Fibroblast of the conjunctiva (primary cell): ENCODE data around the gene CCDC85C.

Experiments
- DNase-seq: peaks from one replicate; pipeline ENCODE4 v3.0.0-alpha.2; 2010; ENCODE audit warnings: low read depth

Gene CCDC85C

DNA sequence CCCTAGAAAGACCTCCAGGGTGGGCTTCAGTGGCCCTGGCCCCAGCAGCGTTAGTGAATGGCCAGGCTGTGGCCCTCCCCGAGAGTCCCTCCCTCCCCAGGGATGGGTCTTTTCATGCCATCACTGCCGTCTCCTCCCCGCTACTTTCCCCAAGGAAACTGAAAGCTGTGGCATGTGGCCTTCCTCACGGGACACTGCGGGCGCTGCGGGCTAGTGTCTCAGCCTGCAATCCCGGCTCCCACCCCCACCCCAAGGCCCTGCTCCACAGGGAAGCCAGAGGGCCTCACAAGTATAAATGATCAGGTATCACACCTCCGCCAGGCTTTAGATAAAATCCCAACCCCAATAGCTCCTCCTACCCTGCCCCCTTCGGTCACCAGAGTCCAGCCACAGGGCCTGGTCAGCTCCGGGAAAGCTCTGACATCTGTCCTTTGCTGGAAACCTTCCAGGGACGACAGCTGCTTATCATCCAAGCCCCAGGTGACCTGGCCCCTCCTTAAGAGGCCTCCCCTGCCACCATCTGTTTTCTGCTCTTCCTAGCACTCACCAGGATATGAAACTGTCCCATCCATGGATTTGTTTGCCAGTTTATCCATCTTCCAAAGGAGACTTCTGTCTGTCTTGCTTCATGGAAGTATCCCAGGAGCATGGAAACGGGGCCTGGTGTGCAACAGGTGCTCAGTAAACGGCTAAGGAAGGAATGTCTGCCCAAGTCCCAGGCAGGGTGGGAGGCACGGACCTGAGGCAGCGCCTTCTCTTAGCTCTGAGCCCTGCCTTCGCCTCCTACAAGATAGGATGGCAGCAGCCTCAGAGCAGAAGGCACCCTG lies 31.6 kb downstream of the CCDC85C start:
- no peak for DNase-seq

DNA sequence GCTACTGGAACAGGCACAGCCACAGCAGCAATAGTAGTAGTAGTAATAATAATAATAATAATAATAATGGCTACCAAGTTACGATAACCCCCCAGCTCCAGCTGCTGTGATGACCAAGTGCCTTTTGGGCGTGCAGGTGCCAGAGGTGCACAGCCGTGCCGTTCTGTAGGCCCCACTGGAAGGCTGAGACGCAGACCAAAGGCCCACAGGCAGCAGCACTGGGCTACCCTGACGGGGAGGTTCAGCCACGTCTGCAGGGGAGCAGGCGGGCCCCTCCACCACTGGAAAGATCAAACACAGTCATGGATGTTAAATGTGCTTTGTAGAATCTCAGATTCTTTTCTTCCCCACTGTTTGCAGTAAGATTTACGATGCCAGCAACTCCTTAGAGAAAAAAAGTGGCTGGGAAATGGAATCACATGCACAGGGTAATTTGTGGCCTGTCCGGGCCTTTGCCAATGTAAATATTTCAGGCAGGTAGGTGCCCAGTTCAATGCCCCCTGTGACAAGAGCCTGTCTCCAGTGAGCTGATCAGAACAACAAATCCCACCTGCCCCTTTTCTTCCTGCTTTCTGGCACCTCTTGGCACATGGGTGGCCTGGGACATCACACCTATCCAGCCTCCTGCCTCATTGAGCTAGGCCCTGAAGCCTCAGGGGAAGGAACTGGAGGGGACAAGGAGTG lies 32.6 kb downstream of the CCDC85C start:
- no peak for DNase-seq

DNA sequence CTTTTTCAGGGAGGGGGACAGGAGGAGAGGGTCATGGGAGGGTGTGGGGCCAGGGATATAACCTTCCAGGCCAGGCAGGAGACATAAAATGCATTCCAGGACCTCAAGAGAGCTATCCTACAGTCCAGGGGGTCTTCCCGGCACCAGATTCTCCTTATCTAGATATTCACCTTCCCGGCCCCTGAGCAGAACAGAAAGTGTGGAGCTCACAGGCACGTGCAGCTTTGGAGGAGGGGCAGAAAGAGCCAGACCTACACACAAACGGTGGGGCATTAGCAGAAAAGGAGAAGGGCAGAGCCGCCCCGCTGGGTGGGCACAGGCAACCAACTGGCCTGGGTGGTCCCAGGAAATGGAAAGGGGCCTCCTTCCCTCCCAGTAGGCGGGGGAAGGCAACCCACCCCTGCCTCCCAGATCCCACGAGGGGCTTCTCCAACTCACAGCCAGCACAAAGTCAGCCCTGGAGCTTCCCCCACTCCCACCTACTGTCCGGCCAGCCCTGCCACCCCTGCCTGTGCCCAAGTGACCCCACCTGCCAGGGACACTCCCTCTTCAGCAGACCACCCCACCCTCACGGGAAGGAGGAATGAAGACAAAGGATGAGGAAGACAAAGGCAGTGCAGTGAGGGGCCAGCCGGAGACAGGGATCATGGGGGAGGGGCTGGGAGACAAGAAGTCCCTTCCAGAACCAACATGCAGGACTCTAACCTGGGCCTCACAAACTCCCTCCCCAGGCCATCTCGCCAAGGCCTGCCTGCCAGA lies 33.3 kb downstream of the CCDC85C start:
- DNase-seq, result no peak

DNA sequence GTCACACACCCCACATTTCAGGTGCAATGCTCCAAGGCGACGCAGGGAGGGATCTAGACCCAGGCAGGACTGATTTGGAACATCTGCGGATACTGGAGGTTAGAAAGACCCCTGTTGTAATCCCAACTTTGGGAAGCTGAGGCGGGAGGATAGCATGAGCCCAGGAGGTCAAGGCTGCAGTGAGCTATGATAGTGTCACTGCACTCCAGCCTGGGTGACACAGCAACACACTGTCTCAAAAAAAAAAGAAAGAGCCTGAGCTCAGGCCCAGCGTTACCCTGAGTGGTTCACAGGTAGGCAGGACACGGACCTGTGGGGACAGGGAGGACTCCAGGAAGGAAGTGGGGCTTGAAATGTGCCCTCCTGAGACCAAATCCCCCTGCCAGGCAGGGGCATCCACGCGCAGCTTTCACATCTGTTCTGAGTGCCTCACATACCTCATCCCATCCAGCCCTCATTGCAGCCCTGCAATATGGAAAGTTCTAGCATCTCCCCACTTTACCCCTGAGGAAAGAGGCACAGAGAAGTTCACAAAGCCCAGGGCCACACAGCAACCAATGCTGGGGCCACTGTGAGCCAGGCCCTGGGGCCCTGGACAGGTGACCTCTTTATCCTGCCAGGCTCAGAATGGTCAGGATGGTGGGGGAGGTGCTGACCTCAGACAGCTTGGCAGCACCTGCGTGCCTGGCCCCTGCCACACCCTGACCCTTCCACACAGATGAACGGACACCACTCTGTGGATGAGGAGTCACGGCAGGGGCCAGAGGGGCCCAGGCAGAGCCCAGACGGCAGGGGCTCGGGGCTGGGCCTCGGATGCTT lies 34.1 kb downstream of the CCDC85C start:
- DNase-seq, result no peak

DNA sequence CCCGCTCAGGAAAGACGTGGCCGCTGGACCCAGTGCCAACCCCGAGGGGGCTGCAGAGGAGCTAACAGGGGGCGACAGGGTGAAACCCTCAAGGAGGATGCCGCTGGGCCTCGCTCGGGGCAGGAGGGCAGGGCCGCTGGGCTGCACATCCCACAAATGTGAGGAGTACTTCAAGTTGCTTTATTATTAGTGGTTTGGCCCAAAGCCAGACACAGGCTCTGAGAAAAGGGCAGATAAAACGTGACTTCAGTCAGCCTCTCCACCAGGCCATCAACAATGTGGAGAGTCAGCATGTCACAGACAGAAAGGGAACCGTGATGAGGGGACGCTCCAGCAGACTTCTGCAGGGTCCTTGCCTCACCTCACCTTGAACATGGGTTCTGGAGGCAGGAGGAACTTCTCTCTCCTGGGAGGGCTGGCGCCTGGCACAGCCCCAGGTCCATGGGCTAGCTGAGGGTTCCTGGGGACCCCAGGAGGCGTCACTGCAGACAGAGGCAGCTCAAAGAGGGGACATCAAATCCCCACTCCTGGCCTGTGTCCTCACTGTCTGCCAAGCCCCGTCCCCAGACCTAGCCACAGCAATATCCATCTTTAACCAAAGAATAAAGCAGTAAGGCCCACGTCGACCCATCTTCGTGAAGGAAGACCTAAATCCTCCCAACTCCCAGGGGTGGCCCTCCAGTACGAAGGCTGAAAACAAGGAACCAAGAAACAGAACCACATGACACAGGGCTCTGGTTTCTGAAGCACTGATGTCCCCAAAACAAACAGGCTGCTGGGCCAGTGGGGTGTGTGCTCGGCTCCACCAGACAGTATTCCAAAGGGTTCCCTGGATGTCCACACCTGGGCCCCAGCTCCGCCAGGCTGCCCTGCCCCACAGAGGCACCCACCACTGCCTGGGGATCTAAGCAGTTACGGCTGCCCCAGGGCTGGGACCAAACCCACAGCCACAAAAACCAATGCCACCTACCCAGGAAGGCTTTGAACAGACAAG lies 35.1 kb downstream of the CCDC85C start:
- no peak for DNase-seq

DNA sequence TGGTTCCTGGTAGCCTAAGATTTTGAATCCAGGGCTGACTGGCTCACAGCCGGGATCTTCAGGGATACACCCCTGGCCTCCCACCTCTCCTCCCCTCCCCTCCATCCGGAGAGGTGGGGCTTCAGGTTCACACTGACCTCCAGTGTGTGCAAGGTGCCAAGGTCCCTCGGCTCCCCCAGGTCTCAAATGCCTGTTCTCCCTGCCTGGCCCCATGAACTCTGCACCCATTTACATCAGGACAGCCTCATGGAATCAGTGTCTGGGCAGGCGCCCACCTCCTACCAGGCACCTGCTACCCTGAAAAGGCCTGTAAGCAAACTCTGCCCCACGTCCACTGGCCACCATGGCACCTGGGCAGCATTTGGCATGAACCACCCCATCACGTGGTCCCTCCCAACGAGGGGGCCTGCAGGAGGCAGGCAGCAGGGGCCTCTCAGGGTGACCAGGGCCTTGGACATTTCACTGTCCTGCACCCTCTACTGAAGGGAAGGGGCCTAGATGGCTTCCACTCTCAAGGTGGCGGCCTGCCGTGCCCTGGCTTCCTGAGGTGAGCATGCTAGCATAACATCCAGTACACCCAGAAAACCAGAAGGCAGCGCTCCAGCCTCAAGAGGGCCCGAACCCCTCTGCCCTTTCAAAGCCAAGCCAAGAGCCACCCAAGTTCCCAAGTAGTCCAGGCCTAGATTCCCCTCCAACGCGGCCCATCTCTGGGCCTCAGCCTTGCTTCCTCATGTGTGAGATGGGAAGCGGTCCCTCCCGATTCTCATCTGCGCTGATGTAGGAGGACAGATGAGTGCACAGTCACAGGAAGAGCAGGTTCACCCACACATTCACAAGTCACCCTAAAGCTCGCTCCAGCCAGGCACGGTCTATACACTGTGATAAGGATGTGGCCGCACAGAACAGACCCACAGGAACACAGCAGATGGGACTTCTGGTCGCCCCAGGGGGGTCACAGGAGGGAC lies 37.3 kb downstream of the CCDC85C start:
- no peak for DNase-seq

DNA sequence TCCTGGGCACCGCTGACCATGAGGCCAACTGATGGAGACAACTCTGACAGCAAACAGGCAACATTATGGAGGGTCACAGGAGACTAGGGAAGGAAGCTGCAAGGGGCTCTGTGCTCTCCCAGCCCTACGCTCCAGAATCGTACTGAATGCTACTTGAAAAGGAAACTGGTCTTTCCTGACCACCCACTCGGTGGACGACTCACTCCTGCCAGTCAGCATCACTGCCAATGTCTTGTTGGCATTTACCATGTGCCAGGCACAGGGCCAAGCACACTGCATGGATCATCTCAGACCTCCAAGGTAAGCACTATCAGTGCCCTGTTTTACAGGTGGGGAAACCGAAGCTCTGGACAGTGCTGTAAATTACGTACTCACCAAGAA lies 38.0 kb downstream of the CCDC85C start:
- DNase-seq, result no peak

DNA sequence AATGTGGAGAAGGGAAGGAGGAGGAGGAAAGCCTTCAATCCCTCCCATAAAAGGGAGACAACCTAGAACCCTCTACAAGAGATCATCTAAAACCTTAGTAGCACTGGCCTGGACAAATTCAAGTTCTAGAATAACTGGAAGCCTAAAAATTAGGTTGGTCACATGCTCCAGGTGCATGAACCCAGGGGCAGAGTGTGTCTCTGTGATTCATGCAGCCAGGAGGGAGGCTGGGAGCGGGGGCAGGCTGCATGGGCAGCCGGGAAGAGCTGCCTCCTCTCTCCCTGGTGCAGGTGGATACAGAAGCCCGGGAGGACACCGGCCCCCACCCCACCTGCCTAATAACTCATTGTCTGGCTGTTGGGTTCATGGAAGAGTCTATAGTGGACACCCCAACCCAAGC lies 38.6 kb downstream of the CCDC85C start:
- no peak for DNase-seq

DNA sequence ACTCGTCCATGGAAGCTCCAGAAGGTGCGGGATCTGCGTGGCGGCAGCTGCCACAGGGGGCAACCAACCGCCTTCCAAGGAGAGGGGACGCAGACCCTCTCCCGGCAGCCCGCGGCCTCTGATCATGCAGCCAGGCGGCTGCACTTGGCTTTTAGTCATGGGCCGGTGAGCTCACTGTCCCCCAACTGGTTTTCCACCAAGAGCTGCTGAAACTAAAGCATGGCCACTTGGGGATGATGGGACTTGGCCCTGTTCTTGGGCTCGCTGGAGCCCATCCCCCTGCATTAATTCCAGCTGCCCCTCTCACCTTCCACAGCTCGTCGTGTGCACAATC lies 39.1 kb downstream of the CCDC85C start:
- DNase-seq, result no peak

DNA sequence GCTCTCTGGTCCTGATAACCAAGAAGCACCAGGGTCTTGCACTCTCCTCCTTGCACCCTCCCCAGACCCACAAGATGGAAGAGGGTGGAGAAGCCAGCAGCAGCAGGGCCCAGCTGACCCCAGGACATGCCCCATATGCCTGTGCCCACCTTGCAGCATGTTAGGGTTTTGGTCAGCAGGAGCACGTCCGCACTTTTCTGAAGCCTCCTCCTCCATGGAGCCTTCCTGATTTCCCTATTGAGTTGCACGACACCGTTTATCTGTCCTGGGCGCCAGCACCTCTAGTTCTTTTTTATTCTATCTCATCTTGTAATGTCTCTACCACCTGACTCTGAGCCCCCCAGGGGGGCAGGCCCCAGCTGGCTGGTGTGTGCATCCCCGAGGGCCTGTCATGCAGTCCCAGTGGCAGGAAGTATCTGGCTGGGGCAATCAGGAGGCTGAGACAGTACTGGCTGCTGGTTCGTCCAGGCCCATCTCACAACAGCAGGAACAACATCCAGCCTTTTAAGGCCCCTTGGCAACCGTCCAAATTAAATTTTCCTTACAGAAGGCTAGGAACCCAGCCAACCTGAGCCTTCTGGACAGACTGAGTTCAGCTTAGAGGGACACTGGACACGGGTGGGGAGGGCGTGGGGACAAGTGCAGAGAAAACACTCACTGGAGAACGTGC lies 39.6 kb downstream of the CCDC85C start:
- DNase-seq, result peak; percentile 51

DNA sequence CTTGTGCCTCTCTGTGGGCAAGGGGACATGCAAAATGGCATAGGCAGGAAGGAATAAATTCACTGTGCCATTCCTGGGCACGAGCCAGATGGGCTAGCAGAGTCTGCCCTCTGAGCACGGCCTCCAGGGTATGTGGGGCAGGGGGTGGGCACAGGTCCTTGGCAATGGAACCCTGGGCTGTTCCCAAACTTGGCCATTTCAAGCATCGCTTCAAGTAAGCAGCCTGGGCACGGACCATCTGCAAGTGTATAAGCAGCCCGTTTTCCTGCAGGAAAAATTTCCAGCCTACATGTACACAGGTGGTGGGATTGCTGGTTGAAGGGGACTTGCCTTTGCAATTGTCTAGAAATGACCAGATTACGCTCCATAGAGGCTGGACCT lies 40.3 kb downstream of the CCDC85C start:
- no peak for DNase-seq

DNA sequence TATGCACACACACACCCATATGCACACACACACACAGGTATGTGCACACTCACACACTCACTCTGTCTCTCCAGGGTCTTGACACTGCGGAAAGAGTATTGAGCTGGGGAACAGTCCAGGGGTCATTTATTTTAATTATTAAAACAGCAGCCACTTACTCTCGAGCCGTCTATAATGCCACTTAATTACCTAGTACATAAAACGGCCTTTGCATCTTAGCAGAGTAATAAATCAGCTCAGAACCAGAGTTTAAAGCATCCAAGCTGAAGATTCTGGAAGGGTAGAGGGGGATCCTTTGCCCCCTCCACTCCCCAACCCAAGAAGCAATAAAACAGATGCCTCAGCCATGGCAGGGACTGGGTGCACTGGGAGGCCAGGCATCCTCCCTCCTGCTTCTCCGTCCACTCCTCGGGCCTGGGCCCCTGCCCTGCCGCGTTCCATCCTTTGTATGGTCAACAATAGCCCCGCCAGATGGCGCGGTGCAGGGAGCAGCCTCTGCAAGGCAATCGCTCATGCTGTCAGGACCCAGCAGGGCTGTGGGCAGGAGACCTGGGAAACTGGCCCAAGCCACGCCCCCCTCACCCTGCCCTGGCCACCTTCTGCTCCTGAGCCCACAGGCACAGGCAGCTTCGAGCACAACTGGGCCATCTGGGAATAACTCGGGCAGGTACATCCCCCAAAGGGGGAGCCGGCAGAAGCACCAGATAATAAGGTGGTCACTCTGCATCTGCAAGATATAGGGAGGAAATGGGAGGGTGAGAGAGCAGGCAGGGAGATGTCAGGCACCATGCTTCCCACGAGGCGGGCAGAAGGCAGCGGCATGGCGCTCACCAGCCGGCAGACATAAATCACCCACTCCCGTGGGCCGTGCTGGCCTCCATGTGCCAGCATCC lies 40.9 kb downstream of the CCDC85C start:
- DNase-seq, result no peak

DNA sequence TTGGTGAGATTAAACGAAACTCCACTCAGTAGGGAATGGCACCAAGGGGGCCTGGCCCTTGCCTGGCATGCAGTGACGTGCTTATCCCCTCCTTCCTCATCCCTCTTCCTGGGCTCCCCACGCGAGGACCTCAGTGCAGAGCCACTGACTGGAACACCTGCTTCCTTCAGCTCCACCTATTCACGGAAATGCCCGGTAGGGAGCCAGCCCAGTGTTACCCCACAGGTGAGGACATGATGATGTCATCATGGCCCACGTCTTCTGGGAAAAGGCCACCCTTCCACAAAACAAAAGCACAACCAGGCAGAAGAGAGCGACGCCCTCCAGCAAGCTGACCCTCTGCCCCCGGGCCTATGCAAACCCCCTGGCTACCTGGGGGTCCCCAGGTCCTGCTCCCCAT lies 42.1 kb downstream of the CCDC85C start:
- no peak for DNase-seq

DNA sequence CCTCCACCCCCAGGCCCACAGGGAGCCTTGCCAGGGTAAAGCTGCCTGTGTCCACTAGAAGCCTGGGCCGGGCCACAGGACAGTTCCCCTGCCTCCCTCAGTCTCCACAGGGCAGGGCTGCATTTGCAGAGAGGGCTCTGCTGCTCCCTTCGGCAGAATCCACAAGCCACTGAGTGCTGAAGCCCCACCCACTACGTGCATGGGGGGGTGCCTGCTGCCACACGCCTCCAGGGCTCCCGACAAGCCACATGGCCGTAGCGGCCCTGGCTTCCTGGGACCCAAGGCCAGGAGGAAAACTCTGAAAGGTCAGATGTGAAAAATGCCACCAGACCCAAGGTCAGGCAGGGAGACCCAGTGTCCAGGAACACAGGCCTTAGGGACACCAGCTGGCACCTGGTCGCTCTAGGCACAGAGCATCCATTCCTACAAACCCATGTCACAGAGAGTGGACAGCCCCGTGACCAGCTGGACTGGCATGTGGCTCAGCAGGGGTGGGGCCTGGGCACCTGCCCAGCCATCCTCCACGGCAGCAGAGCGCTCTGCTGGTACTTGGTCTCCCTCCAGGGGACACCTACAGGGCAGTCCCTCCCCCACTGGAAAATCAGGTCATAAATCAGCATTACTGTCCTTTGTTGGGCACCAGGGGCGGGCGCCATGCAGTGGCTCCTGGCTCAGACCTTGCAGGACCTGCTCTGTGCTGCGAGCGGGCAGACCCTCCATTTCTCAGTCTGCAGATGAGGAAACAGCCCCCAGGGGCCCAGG lies 42.9 kb downstream of the CCDC85C start:
- DNase-seq, result no peak

DNA sequence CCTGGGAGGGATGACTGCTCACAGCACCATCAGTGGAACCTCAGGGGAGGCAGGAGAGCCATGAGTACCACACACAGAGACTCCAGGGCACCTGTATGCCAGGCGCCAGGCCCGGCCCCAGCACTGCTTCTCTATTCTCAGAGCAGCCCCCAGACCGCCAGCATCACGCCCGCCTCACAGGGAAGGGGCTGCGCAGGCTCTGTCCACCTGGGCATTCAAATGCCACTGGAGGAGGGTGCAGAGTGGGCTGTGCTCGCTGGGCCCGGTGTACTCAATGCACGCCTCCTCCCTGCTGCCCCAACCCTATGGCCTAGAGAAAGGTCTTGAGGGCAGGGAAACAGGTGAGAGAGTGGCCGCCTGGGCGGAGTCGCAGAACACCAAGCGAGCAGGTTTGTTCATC lies 43.6 kb downstream of the CCDC85C start:
- DNase-seq, result no peak

DNA sequence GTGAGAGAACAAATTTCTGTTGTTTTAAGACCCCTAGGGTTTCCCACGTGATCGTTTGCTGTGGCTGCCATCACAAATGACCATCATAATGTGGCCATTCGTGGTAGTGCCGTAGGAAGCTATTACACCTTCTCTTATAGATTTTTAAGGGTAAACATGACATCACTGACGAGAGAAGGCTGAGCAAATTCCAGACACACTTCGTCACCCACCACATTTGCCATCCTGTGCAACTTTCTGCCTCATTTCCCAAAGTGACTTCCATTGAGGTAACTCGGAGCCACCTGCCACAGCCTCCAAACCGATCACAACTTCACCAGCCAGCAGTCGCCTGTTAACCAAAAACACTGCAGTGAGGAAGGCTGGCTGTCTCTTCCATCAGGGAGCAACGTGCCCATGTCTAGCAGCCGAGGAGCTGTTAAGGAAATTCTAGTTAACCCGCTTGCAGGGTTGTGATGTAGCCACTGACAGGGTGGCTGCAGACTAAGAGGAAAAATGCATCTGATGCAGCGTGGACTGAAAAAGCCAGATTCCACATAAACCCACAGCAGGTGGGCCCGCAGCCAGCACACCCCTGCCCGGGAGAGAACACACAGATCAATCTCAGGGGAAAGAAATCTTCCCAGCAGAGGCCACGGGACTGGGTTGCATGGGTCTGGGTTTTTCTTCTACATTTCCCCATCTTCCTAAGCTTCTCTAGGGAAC lies 44.6 kb downstream of the CCDC85C start:
- no peak for DNase-seq
